ENCODE measurements around the gene URM1. TPM values are rescaled to one million over a fixed set of nuclear protein-coding genes. Genes with fewer than 3 reads are reported as not detected.
A peak's percentile ranks its signal among the peaks of the same experiment; 100 is the strongest.

Gene URM1
- polyA plus RNA-seq, 2 of the 4 experiments (the other 2 are of a cell fraction): 43.6 to 50.6 TPM

- TF ChIP-seq CTCF (IDR thresholded peaks at IDR 0.05): no peak
These were observed 37.8 kb downstream of the URM1 start (continued) for GRCh38 chr9:128408963-128409431.

GRCh38 chr9:128409450-128409849 lies 38.3 kb downstream of the URM1 start:
- Histone ChIP-seq H3K9me3 (no peaks in the 10 kb centered on the region), H3K4me3 (no peak overlapping the region), H3K4me2 (no peak overlapping the region), H3K4me1 (peaks cover 6% of the 10 kb centered on the region; the same call in 1 of the 3 replicates), H3K27ac (no peak overlapping the region)
- TF ChIP-seq FOSL2 (IDR thresholded peaks at IDR 0.05): no peak
- TF ChIP-seq FOSL2 (CRISPR knock-in tag; IDR thresholded peaks at IDR 0.05): no peak
- no peak for TF ChIP-seq CEBPB (IDR thresholded peaks at IDR 0.05)
- TF ChIP-seq CBX8 (IDR thresholded peaks at IDR 0.05): no peak
- TF ChIP-seq RARB (CRISPR knock-in tag; IDR thresholded peaks at IDR 0.05): no peak
- no peak for TF ChIP-seq RCOR1 (IDR thresholded peaks at IDR 0.05; ENCODE audit: low read depth, low read length)
- no peak for TF ChIP-seq RFX5 (IDR thresholded peaks at IDR 0.05)
- TF ChIP-seq PBX3 (IDR thresholded peaks at IDR 0.05): no peak
- TF ChIP-seq NFE2L2 (conservative IDR thresholded peaks at IDR 0.05; ENCODE audit: low read length): no peak
- TF ChIP-seq TFCP2L1 (CRISPR knock-in tag; IDR thresholded peaks at IDR 0.05): no peak
- TF ChIP-seq HDAC2 (IDR thresholded peaks at IDR 0.05): no peak
- TF ChIP-seq USF2 (IDR thresholded peaks at IDR 0.05): no peak
- TF ChIP-seq E2F6 (IDR thresholded peaks at IDR 0.05; ENCODE audit: borderline replicate concordance, low read depth): no peak
- no peak for TF ChIP-seq ZSCAN20 (CRISPR knock-in tag; IDR thresholded peaks at IDR 0.05)
- no peak for TF ChIP-seq JUNB (IDR thresholded peaks at IDR 0.05)
- no peak for TF ChIP-seq ZFP36 (IDR thresholded peaks at IDR 0.05; ENCODE audit: borderline replicate concordance, partially characterized antibody)
- TF ChIP-seq CBX2 (IDR thresholded peaks at IDR 0.05; ENCODE audit: borderline replicate concordance, low read depth): no peak
- TF ChIP-seq EP300 (IDR thresholded peaks at IDR 0.05): no peak
- no peak for TF ChIP-seq BHLHE40 (IDR thresholded peaks at IDR 0.05; ENCODE audit: low read depth, low read length)
- DNase-seq (ENCODE audit: low read depth in 1 of 2, low spot score in 1 of 2) (no peak), ATAC-seq (peak in 1 of 2 experiments; percentile 6; a peak in 2 of 6 replicates), FAIRE-seq (no peak)
- ChIA-PET CTCF (interaction anchor here (0.6 to 7.0 kb wide), 10 partner anchors 11 to 147 kb away, joined by 3 to 52 read pairs (median 5); partner anchors contain the start of genes CERCAM and URM1), POLR2A (no interaction called here)
- 67% methylated on average over 8 of the region's 8 CpGs for WGBS (ENCODE audit: missing lambda C conversion rate)

GRCh38 chr9:128409978-128410377 lies 38.8 kb downstream of the URM1 start:
- peak; percentile 64 to 77 for ATAC-seq
- FAIRE-seq: no peak
- Histone ChIP-seq H3K4me1 (peaks cover 6% of the 10 kb centered on the region; the same call in 1 of the 3 replicates), H3K4me3 (no peak overlapping the region), H3K9me3 (no peaks in the 10 kb centered on the region), H3K27ac (no peak overlapping the region), H3K4me2 (no peak overlapping the region)
- POLR2A ChIA-PET: no interaction called here
- WGBS (ENCODE audit: missing lambda C conversion rate): 24% methylated on average over 6 of the region's 6 CpGs
- peak in 1 of 2 experiments; percentile 59 for DNase-seq (ENCODE audit: low read depth in 1 of 2, low spot score in 1 of 2)
- CTCF ChIA-PET: interaction anchor here (0.6 to 7.0 kb wide), 13 partner anchors 8 to 148 kb away, joined by 3 to 52 read pairs (median 3); partner anchors contain the start of genes CERCAM and URM1
- TF ChIP-seq SMC3 (IDR thresholded peaks at IDR 0.05) (0 out of 3 replicates have a peak, but pooled peaks have one; percentile 10), CHD2 (IDR thresholded peaks at IDR 0.05; ENCODE audit: low read length, partially characterized antibody) (no peak), CTCF (IDR thresholded peaks at IDR 0.05) (no peak; the same call in 1 of the 3 replicates), RAD21 (conservative IDR thresholded peaks at IDR 0.05 in 1 of 2, IDR thresholded peaks at IDR 0.05 in 1 of 2) (peak in 1 of 2 experiments; percentile 46; a peak in 3 of 5 replicates)

Data from A549 (cell line).